Measurements from ENCODE around the gene ATOH8.

DNA sequence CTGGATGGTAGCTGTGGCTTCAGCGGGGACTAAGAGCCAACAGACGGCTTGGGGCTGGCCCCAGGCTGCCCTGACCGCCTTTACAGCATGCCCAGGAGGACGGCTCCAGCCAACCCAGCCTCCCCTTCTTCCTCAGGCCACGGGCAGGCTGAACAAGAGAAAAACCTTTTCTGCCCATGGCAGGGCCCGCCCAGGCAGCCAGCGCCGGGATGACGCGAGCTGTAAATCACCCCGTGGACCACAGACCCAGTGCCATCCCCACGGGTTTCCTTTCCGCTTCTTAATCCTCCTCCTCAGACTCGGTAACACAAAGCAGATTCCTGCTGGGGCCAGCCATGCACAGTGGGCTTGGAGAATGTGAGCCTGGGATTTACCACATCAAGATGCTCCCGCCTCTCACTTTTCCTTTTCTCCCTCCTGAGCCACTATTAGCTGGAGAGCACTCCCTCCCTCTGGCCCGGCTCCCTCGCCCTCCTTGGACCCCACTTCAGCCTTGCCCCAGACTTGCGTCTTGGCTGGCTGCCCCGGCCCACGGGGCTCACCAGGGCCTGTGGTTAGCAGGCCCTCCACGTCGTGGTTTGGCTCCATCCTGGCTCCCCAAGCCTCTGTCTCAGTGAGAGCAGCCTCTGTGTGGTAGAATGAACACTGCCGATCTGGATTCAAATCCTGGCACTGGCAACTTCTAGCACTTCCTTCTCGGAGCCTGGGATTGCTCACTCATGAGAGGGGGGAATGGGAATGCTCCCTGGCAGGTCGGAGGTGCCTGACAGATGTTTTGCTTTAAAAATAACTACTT, 31.4 kb downstream of the ATOH8 start:
- TF ChIP-seq YY1 (IDR thresholded peaks at IDR 0.05; ENCODE audit: insufficient read depth, insufficient read length) (no peak), ZNF274 (IDR thresholded peaks at IDR 0.05; ENCODE audit: low read depth, low read length) (no peak)

Data from NT2/D1 (cell line).